Measurements from ENCODE around the gene RARRES1.

RARRES1 gene

GRCh38 chr3:158731938-158732855, at the start of gene RARRES1:
Gene RARRES1 (minus strand): TSS chr3:158732457. CDS start chr3:158732415, 42 bp downstream.
- in situ Hi-C loops (cut with HindIII; ENCODE audit: low sequenced_read_pairs) = no loop called here

GRCh38 chr3:158781849-158782248, 49.6 kb upstream of the RARRES1 start:
- in situ Hi-C loops (cut with HindIII; ENCODE audit: low sequenced_read_pairs) = loop anchor here (25.0 kb wide), 1 partner anchor 120 kb away; the partner anchor contains the start of gene LXN

- in situ Hi-C loops (cut with HindIII; ENCODE audit: low sequenced_read_pairs) = loop anchor here (25.0 kb wide), 1 partner anchor 119 kb away; the partner anchor contains the start of gene LXN
These were observed 48.9 kb upstream of the RARRES1 start for GRCh38 chr3:158781191-158781590.

- in situ Hi-C loops (cut with HindIII; ENCODE audit: low sequenced_read_pairs) = loop anchor here (25.0 kb wide), 1 partner anchor 118 kb away; the partner anchor contains the start of gene LXN
These were observed 48.5 kb upstream of the RARRES1 start for GRCh38 chr3:158780766-158781165.

GRCh38 chr3:158777161-158777873, 45.1 kb upstream of the RARRES1 start:
- in situ Hi-C loops (cut with HindIII; ENCODE audit: low sequenced_read_pairs) = loop anchor here (25.0 kb wide), 1 partner anchor 115 kb away; the partner anchor contains the start of gene LXN

- in situ Hi-C loops (cut with HindIII; ENCODE audit: low sequenced_read_pairs) = loop anchor here (25.0 kb wide), 1 partner anchor 114 kb away; the partner anchor contains the start of gene LXN
These were observed 44.3 kb upstream of the RARRES1 start for GRCh38 chr3:158776531-158776930.

GRCh38 chr3:158775426-158776410, 43.5 kb upstream of the RARRES1 start:
- in situ Hi-C loops (cut with HindIII; ENCODE audit: low sequenced_read_pairs) = loop anchor here (25.0 kb wide), 1 partner anchor 113 kb away; the partner anchor contains the start of gene LXN

GRCh38 chr3:158774965-158775364, 42.7 kb upstream of the RARRES1 start:
- in situ Hi-C loops (cut with HindIII; ENCODE audit: low sequenced_read_pairs) = loop anchor here (25.0 kb wide), 1 partner anchor 113 kb away; the partner anchor contains the start of gene LXN

GRCh38 chr3:158773845-158774830, 41.9 kb upstream of the RARRES1 start:
- in situ Hi-C loops (cut with HindIII; ENCODE audit: low sequenced_read_pairs) = no loop called here

GRCh38 chr3:158773166-158773565, 40.9 kb upstream of the RARRES1 start:
- in situ Hi-C loops (cut with HindIII; ENCODE audit: low sequenced_read_pairs) = no loop called here

- in situ Hi-C loops (cut with HindIII; ENCODE audit: low sequenced_read_pairs) = no loop called here
These were observed 39.7 kb upstream of the RARRES1 start for GRCh38 chr3:158771982-158772381.

- in situ Hi-C loops (cut with HindIII; ENCODE audit: low sequenced_read_pairs) = no loop called here
These were observed 39.3 kb upstream of the RARRES1 start for GRCh38 chr3:158771577-158771976.

GRCh38 chr3:158770741-158771350, 38.6 kb upstream of the RARRES1 start:
- in situ Hi-C loops (cut with HindIII; ENCODE audit: low sequenced_read_pairs) = no loop called here

GRCh38 chr3:158769952-158770740, 37.9 kb upstream of the RARRES1 start:
- in situ Hi-C loops (cut with HindIII; ENCODE audit: low sequenced_read_pairs) = no loop called here

- in situ Hi-C loops (cut with HindIII; ENCODE audit: low sequenced_read_pairs) = no loop called here
These were observed 37.3 kb upstream of the RARRES1 start for GRCh38 chr3:158769549-158769948.

- in situ Hi-C loops (cut with HindIII; ENCODE audit: low sequenced_read_pairs) = no loop called here
These were observed 36.8 kb upstream of the RARRES1 start for GRCh38 chr3:158768881-158769543.

- in situ Hi-C loops (cut with HindIII; ENCODE audit: low sequenced_read_pairs) = no loop called here
These were observed 36.1 kb upstream of the RARRES1 start for GRCh38 chr3:158768361-158768787.

All from DLD1 (cell line).